ENCODE measurements around the gene FARS2. TPM values are rescaled to one million over a fixed set of nuclear protein-coding genes. Genes with fewer than 3 reads are reported as not detected.

The FARS2 gene
- polyA plus RNA-seq, 2 of the 4 experiments (the other 2 are of a cell fraction): 12.9 to 17.5 TPM

DNA sequence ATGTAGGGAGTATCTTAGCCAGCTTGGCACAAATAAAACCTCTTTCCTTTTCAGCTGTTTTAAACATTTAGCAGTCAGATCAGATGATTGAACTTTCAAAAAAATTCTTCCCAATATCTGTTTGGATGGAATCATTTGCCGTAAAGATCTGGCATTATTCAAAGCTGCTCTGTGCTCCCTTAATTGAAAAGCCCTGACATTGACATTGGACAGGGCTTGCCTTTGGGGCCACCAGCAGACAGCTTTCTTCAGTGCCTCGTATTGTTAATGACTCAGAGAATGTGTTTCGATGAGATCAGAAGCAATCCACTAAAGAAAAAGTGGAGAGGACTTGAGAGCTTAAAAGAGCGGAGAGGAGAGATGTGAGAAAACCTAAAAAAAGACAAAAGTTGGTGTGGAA, 401.9 kb downstream of the FARS2 start:
- ChIA-PET POLR2A (no interaction called here), CTCF (interaction anchor here (0.6 kb wide), 1 partner anchor 714 kb away, joined by 4 read pairs; no protein-coding TSS in a partner anchor)
- Histone ChIP-seq H3K4me1 (no peaks in the 10 kb centered on the region), H3K4me3 (no peak overlapping the region), H3K27ac (no peak overlapping the region), H3K4me2 (no peak overlapping the region), H3K9me3 (no peaks in the 10 kb centered on the region)
- DNase-seq (ENCODE audit: low read depth in 1 of 2, low spot score in 1 of 2): no peak
- no peak for ATAC-seq
- TF ChIP-seq BHLHE40 (IDR thresholded peaks at IDR 0.05; ENCODE audit: low read depth, low read length): no peak
- no peak for TF ChIP-seq RFX5 (IDR thresholded peaks at IDR 0.05)
- no peak for TF ChIP-seq REST (IDR thresholded peaks at IDR 0.05)
- no peak for TF ChIP-seq FOXS1 (CRISPR knock-in tag; IDR thresholded peaks at IDR 0.05)
- no peak for TF ChIP-seq EP300 (IDR thresholded peaks at IDR 0.05)
- no peak for TF ChIP-seq MAZ (IDR thresholded peaks at IDR 0.05; ENCODE audit: borderline replicate concordance, low read depth, low read length)
- TF ChIP-seq ESRRA (IDR thresholded peaks at IDR 0.05; ENCODE audit: borderline replicate concordance, low read length): no peak
- TF ChIP-seq POLR2AphosphoS2 (conservative IDR thresholded peaks at IDR 0.05; ENCODE audit: low read length): no peak
- no peak for TF ChIP-seq PHF8 (IDR thresholded peaks at IDR 0.05; ENCODE audit: borderline replicate concordance, low read depth)
- TF ChIP-seq ZNF302 (CRISPR knock-in tag; IDR thresholded peaks at IDR 0.05): no peak
- TF ChIP-seq KDM5A (IDR thresholded peaks at IDR 0.05): no peak
- no peak for TF ChIP-seq NR3C1 (IDR thresholded peaks at IDR 0.05)
- no peak for TF ChIP-seq KDM1A (IDR thresholded peaks at IDR 0.05; ENCODE audit: low read depth)
- TF ChIP-seq HEYL (CRISPR knock-in tag; IDR thresholded peaks at IDR 0.05): no peak
- TF ChIP-seq, protein P1, sequence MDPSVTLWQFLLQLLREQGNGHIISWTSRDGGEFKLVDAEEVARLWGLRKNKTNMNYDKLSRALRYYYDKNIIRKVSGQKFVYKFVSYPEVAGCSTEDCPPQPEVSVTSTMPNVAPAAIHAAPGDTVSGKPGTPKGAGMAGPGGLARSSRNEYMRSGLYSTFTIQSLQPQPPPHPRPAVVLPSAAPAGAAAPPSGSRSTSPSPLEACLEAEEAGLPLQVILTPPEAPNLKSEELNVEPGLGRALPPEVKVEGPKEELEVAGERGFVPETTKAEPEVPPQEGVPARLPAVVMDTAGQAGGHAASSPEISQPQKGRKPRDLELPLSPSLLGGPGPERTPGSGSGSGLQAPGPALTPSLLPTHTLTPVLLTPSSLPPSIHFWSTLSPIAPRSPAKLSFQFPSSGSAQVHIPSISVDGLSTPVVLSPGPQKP (IDR thresholded peaks at IDR 0.05; ENCODE audit: low read depth, low read length): no peak
- TF ChIP-seq MAFK (IDR thresholded peaks at IDR 0.05; ENCODE audit: partially characterized antibody): no peak
- FAIRE-seq: no peak
- 77% methylated on average over 4 of the region's 4 CpGs for WGBS (ENCODE audit: missing lambda C conversion rate)

- no peak for TF ChIP-seq RAD21 (conservative IDR thresholded peaks at IDR 0.05 in 1 of 2, IDR thresholded peaks at IDR 0.05 in 1 of 2)
- CTCF ChIA-PET: no interaction called here
- Histone ChIP-seq H3K4me2 (no peak overlapping the region), H3K4me3 (no peak overlapping the region), H3K4me1 (no peaks in the 10 kb centered on the region), H3K27ac (no peak overlapping the region), H3K9me3 (no peaks in the 10 kb centered on the region)
- DNase-seq (ENCODE audit: low read depth in 1 of 2, low spot score in 1 of 2) (no peak), ATAC-seq (no peak), FAIRE-seq (no peak)
- 79% methylated on average over 2 of the region's 2 CpGs for WGBS (ENCODE audit: missing lambda C conversion rate)
- POLR2A ChIA-PET: no interaction called here
Measured at GRCh38 chr6:5663739-5664138, 402.4 kb downstream of the FARS2 start.

DNA sequence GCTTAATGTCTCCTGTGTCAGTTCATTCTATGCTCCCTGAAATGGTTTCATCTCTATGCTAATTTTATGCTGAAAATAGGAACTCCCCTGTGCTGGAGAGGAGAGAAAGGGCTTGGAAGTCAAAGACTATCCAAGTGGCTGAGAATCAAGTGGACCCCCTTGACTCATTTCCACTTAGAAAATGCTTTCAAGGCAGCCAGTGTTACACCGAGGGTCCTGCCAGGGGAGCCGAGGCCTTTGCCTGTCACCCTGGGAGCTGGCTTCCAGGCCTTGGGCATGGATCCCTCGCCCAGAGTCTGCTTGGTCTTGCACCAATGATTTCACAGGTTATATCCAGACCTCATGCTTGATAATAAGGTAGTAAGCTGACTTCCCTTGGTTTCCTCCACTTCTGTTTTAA, 402.8 kb downstream of the FARS2 start:
- Histone ChIP-seq H3K27ac (no peak overlapping the region), H3K4me1 (no peaks in the 10 kb centered on the region), H3K4me3 (no peak overlapping the region), H3K4me2 (no peak overlapping the region), H3K9me3 (no peaks in the 10 kb centered on the region)
- FAIRE-seq (no peak), DNase-seq (ENCODE audit: low read depth in 1 of 2, low spot score in 1 of 2) (no peak), ATAC-seq (no peak)
- POLR2A ChIA-PET: no interaction called here
- no peak for TF ChIP-seq TFCP2L1 (CRISPR knock-in tag; IDR thresholded peaks at IDR 0.05)
- TF ChIP-seq PHF8 (IDR thresholded peaks at IDR 0.05; ENCODE audit: borderline replicate concordance, low read depth): no peak
- no peak for TF ChIP-seq HOXA7 (CRISPR knock-in tag; IDR thresholded peaks at IDR 0.05)
- no peak for TF ChIP-seq RCOR1 (IDR thresholded peaks at IDR 0.05; ENCODE audit: low read depth, low read length)
- TF ChIP-seq CEBPB (IDR thresholded peaks at IDR 0.05): no peak
- no peak for TF ChIP-seq E2F6 (IDR thresholded peaks at IDR 0.05; ENCODE audit: borderline replicate concordance, low read depth)
- CTCF ChIA-PET: no interaction called here
- 83% methylated on average over 3 of the region's 3 CpGs for WGBS (ENCODE audit: missing lambda C conversion rate)

Data from A549 (cell line).